Skin epidermis (tissue), 12 donors: ENCODE results near the gene TMA7.
A peak's percentile ranks its signal among the peaks of the same experiment; 100 is the strongest.

ENCODE experiments used
- H3K27ac ChIP-seq, 21 experiments: fragments of 200-600 bp; sonication (generic) in 11 of 21; one replicate each; pipeline ENCODE4 v1.5.0; 2020; ENCODE audit warnings: mild to moderate bottlenecking in 3 of 21, inconsistent platforms in 2 of 21, moderate library complexity in 2 of 21
- H3K4me3 ChIP-seq, 7 experiments: fragments of 200-600 bp; sonication (generic) in 2 of 7; one replicate each; pipeline ENCODE4 v1.5.0; 2020; ENCODE audit warnings: inconsistent platforms in 2 of 7, mild to moderate bottlenecking in 2 of 7, moderate library complexity in 1 of 7

Gene TMA7

GRCh38 chr3:48407542-48408099 lies 32.4 kb upstream of the TMA7 start:
- H3K27ac ChIP-seq = no peak overlapping the region
- no peak overlapping the region for H3K4me3 ChIP-seq

DNA sequence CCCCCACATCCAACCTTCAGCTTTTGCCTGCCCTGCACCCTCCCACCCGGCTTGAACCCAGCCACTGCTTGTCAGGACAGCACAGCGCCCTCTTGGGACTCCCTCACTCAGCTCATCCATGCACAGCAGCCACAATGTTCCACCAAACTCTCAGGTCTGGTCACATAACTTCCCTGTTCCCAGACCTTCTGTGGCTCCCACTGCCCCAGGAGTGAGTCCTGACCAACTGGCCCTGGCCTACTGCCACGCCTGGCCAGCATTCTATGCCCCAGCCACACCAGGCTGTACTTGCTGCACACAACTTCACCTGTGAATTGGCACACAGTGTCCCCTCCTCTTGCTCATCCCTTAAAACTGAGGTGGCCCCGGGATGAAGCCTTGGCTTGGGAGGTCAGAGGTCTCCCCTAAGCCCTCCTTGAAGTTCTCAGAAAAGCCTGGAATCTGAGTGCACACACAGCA lies 31.2 kb upstream of the TMA7 start:
- no peak overlapping the region for H3K27ac ChIP-seq
- H3K4me3 ChIP-seq = no peak overlapping the region

- no peak overlapping the region for H3K27ac ChIP-seq
- H3K4me3 ChIP-seq = no peak overlapping the region
These were observed 30.5 kb upstream of the TMA7 start for GRCh38 chr3:48409291-48410201.

DNA sequence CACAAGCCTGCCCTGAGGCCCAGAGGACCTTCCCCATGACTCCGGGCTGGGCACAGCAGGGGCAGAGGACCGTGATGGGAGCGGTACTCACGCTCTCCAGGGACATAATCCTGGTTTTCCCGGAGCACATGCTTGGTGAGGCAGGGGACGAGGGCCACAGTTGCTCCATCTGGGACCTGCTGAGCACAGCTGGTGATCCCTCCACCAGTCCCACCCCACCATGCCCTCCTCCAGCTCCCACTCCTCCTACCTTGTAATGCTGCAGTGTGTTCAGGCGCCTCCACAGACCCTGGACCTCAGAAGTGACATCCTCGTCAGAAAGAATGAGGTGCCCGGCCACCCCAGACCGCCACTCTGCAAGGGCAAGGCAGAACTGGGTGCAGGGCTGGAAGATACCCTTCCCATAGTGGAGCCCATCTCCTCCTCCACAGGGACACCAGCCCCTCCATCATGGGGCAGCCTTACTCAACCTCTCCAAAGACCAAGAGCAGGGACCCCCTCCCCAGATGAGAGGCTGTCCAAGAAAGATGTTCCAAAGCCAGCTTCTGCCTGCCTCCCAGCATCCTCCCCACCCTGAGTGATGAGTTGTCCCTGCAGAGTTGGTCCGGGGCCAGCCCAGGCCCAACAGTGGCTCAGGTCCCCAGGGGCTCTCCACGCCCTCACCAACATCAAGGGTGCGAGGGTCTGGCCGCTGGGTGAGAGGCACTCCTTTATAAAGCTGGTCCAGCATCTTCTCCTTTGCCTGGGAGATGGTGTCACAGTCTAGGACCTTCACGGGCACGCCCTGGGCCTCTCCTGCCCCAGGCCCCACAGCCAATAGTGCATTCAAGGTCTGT lies 29.6 kb upstream of the TMA7 start:
- H3K4me3 ChIP-seq = no peak overlapping the region
- no peak overlapping the region for H3K27ac ChIP-seq

DNA sequence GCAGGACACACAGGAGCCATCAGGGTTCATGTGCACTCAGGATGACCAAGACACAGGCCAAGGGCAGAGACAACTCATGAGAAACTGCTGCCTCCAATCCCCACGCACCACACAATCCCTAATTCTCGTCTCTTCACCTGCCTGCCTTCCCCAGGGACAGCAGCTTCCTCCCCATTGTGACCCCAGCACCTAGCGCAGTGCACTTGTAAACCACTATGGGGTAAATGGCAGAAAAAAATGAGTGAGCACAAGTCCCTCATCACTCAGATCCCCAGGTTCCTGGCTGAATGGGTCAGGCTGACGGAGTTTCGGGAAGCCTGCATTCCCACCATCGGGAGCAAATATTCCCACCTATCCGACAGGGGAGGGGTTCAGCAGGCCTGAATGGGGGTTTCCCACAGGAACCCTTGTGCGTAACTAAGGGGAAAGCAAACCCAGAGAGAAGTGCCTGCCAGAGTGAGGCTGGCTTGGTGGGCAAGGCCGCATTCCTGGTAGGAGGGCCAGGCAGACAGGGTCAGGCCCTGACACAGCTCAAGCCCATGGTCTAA lies 28.9 kb upstream of the TMA7 start:
- no peak overlapping the region for H3K27ac ChIP-seq

DNA sequence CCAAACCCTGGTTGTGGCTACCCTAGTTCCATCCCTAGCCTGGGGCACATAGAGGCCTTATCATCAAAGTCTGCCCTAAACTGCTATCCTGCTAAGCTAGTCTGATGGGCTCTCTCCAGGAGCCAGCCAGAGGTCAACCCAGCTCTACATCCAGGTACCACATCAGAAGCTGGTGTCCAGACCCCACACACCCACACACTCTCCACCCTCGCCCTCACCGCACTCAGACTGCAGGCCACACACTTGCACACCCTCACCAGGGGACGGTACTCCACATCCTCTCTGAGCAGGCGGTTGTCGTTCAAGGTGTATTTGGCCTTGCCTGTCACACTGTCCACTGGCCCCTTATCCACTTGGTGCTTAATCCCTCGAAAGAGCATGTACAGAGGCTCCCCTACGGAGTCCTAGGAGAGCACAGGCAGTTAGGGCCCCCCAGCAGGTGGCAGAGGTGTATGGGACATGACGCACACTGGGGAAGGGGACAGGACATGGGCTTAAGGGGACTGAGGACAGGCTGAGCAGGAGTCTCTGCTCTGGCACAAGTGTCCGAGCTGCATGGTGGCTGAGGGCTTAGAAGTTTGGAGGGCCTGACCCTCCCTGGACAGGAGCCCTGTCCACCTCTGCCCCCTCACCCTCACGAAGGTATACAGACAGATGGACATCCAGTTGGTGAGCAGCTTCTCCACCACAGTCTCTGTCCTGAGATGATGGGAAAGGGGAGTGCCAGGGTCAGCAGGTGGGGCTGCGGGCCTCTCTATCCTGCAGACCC lies 28.3 kb upstream of the TMA7 start:
- Histone ChIP-seq H3K27ac (no peak overlapping the region), H3K4me3 (no peak overlapping the region)

More for the DNA sequence above, 28.9 kb upstream of the TMA7 start:
- no peak overlapping the region for H3K4me3 ChIP-seq

DNA sequence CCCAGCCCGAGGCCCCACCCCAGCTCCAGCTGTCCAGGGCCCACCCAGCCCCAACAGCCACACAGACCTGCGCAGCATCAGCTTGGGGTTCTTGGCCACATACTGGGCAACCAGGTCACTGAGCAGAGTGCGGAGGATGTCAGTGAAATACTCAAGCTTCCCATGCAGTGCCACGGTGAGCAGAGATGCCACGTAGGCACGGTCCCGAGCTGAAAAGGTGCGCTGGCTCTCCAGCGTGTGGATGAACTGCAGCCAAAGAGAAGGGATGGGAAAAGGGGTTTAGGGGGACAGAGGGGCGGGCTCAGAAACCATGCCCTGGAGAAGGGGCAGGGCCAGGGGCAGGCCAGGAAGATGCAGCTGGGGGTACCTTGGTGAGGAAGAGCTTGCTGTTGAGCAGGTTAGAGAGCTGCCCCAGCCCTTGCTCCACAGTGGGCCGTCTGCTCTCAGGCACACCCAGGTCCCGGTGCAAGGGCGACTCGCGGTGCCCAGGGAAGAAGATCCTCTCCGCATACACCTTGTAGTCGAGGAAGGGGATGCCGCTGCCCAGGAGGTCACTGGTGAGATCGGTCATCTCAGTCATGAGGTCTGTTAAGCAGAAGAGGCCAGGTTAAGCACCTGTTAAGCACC lies 27.6 kb upstream of the TMA7 start:
- Histone ChIP-seq H3K27ac (no peak overlapping the region), H3K4me3 (no peak overlapping the region)

GRCh38 chr3:48413086-48413485 lies 27.0 kb upstream of the TMA7 start:
- no peak overlapping the region for H3K27ac ChIP-seq

DNA sequence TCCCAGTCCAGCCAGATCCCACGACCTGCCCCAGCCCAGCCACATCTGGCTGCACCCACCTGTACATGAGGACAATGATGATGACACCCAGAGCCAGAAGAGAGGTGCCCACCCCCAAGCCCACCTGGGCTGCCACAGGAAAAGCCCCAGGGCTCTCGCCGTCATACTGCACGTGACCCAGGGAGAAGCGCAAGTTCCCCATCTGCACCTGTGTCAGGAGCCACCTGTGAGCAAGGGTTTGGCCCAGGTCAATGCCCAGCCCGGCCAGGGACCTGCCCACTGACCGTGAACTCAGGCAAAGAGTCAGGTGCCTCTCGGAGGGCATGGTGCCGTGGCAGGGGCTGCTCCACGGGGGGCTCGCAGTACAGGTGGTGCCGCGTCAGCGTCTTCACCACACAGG lies 26.4 kb upstream of the TMA7 start:
- Histone ChIP-seq H3K27ac (peak overlapping the region in 2 of 21 experiments; percentile 7 to 20), H3K4me3 (no peak overlapping the region)

More at GRCh38 chr3:48413086-48413485, 27.0 kb upstream of the TMA7 start:
- no peak overlapping the region for H3K4me3 ChIP-seq

- no peak overlapping the region for H3K4me3 ChIP-seq
- H3K27ac ChIP-seq = peak overlapping the region in 1 of 21 experiments; percentile 45
These were observed 25.4 kb upstream of the TMA7 start for GRCh38 chr3:48414376-48415250.

DNA sequence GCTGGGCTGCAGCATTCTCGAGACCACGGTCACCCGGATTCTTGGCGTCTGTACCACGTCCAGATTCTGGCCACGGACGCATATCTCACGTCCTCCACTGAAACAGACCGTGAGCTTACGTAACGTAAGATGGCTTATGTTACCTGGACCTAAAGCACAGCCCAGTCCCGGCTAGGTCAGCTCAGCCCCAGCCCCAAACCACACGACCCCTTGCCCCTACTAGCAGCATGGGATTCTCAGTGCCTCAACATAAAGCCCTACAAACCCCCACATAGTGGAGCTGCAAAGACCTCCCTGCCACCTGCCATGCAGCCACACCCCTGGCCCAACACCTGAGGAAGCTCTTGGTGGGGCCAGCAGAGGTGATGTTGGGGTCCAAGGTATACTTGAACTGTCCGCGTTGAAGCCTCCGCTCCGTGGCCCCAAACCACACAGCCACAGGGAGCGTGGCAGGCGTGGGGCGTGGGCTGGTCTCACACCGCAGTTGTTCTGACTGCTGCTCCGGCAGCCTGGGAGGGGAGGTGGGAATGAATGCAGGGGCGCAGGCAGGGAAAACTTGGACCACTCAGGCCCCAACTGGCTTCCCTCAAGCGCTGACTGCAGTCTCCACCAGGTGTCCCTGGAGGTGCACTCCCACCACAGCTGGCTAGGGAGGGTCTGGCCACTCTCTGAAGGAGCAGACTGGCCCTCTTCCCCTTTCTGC lies 24.7 kb upstream of the TMA7 start:
- no peak overlapping the region for H3K27ac ChIP-seq
- H3K4me3 ChIP-seq = no peak overlapping the region

- H3K27ac ChIP-seq = no peak overlapping the region
These were observed 24.0 kb upstream of the TMA7 start for GRCh38 chr3:48416091-48416505.

GRCh38 chr3:48416546-48416945 lies 23.5 kb upstream of the TMA7 start:
- Histone ChIP-seq H3K4me3 (no peak overlapping the region), H3K27ac (no peak overlapping the region)

More at GRCh38 chr3:48416091-48416505, 24.0 kb upstream of the TMA7 start:
- no peak overlapping the region for H3K4me3 ChIP-seq

GRCh38 chr3:48417529-48418108 lies 22.4 kb upstream of the TMA7 start:
- no peak overlapping the region for H3K27ac ChIP-seq
- no peak overlapping the region for H3K4me3 ChIP-seq

GRCh38 chr3:48418140-48418539 lies 21.9 kb upstream of the TMA7 start:
- Histone ChIP-seq H3K27ac (no peak overlapping the region), H3K4me3 (no peak overlapping the region)

DNA sequence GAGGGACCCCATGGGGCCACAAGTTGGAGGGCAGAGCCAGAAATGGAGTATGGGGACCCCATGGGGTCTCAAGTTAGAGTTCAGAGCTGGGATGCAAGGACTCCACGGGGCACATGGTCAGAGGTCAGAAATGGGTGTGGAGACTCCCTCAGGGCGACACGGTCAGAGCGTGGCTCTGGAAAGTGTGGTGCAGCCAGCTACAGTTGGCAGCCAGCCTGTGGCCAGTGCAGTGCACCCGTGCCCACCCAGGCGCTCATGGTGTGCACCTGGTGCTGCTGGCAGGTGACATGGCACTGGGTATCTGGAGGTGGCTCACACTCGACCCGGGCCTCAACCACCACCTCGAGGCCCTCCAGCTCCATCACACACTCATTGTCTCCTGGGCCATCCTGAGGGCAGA lies 21.4 kb upstream of the TMA7 start:
- H3K4me3 ChIP-seq = no peak overlapping the region
- H3K27ac ChIP-seq = no peak overlapping the region

DNA sequence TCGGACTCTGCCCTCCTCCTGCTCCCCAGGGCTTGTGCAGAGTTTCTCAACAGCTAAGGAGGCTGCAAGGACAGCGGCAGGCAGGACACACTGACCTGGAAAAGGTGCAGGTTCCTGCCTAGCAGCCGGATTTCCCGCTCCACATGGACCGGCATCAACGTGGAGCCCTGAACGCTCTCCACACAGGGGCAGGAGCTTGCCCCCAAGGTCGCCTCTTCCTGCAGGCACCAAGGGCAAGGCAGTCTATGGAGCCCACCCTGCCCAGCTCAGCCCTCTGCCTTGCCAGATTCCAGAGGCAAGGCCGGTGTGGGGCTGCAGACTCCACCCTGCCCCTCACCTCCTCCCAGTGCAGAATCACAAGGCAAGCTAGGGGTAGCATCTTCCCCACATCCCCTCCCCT lies 20.9 kb upstream of the TMA7 start:
- no peak overlapping the region for H3K27ac ChIP-seq

More for the DNA sequence above, 20.9 kb upstream of the TMA7 start:
- H3K4me3 ChIP-seq = no peak overlapping the region
